ENCODE measurements around the gene ADGRF5.

Gene ADGRF5, protein sequence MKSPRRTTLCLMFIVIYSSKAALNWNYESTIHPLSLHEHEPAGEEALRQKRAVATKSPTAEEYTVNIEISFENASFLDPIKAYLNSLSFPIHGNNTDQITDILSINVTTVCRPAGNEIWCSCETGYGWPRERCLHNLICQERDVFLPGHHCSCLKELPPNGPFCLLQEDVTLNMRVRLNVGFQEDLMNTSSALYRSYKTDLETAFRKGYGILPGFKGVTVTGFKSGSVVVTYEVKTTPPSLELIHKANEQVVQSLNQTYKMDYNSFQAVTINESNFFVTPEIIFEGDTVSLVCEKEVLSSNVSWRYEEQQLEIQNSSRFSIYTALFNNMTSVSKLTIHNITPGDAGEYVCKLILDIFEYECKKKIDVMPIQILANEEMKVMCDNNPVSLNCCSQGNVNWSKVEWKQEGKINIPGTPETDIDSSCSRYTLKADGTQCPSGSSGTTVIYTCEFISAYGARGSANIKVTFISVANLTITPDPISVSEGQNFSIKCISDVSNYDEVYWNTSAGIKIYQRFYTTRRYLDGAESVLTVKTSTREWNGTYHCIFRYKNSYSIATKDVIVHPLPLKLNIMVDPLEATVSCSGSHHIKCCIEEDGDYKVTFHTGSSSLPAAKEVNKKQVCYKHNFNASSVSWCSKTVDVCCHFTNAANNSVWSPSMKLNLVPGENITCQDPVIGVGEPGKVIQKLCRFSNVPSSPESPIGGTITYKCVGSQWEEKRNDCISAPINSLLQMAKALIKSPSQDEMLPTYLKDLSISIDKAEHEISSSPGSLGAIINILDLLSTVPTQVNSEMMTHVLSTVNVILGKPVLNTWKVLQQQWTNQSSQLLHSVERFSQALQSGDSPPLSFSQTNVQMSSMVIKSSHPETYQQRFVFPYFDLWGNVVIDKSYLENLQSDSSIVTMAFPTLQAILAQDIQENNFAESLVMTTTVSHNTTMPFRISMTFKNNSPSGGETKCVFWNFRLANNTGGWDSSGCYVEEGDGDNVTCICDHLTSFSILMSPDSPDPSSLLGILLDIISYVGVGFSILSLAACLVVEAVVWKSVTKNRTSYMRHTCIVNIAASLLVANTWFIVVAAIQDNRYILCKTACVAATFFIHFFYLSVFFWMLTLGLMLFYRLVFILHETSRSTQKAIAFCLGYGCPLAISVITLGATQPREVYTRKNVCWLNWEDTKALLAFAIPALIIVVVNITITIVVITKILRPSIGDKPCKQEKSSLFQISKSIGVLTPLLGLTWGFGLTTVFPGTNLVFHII (N-terminal part only)

DNA sequence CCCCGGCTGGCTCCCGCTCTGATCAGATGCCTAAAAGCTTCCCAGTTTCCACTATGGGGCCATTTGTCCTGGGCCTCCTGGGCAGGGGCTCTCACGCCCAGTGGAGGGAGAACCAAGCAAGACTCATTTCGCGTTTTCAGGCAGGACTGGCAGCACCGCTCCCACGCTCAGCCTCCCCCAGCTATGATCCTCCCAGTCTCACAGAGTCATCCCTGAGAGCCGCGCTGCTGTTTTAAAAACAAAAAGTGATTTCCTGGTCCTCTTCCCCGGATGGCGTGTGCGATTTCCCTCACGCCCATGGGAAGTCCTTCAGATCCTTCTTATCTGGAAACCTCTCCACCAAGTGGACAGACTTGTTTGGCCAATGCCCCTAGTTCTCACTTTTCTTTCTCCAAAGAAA lies at the start of gene ADGRF5:
Gene ADGRF5, minus strand, starts transcription at position 208 of the 400 bp plus-strand sequence. CDS start 15,176 bp downstream, outside the sequence.
- DNase-seq: no peak

DNA sequence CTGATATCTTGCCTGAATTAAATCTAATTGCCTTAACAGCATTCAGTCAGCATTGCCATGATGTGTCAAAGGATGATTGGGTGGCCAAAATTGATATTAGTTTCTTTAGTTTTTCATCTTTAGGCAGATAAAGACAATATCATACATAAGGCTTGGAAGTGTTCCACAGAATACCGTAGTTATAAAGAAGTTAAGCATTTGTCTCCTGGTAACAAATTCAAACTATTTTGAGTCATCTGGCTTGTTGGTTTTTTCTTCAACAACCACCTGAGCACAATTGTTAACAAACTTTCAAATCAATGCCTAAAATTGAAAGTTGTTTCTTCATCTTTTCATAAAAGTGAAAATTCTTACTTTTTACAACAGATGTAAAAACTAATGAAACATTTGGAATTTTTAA lies 47.5 kb upstream of the ADGRF5 start:
- no peak for DNase-seq

DNA sequence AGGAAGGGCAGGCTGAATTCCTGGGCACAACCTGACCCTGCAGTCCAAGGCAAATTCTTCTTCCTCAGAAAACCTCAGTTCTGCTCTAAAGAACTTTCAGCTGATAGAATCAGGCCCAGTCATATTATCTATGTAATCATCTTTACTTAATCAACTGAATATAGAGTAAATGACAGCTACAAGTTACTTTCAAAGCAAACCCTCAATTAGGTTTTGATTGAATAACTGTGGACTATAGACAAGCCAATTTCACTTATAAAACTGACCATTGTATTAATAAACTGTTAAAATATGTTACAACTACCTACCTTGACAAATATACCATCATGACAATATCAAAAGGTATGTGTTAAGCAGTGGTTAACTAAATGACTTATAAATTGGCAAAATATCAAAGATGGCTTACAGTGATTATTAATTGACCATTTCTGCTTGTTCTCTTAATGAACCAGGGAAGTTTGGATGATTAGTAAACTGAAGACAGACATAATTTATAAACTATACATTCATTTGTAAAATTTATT lies 46.1 kb upstream of the ADGRF5 start:
- no peak for DNase-seq

DNA sequence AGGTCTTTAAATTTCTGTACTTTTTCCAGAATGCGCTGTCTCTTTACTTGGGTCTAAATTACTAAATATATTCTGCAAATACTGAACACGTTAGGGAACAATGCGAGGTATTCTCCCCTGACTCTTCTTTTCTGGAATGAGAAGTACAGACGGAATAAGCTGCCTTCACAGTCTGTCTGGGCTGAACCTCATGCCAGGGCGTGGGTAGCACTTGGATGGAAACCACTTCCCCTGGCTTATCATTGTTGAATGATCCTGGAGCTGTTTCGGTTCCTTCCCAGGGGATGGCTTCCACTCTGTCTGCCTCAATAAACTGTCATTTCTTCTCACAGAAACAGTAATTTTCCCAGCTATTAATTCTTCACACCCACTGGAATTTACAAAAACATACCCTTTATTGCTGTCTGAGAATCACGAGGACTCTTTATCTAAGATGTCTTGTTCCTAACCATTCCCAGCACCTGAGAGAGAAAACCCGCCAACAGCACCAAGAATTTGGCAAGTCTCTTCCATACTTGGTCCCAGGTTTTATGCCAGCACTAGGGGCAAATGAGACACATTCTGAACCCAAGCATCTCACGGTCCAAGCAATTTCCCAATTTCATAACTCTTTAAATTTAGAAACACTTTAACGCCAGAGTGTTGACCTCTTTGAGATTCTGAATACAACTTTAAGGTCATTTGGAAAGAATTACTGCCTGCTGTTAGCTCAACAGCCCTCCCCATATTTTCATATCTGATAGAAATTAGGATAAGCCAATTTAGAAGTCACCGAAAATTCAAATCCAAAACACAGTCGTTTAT lies 43.2 kb upstream of the ADGRF5 start:
- DNase-seq: no peak

DNA sequence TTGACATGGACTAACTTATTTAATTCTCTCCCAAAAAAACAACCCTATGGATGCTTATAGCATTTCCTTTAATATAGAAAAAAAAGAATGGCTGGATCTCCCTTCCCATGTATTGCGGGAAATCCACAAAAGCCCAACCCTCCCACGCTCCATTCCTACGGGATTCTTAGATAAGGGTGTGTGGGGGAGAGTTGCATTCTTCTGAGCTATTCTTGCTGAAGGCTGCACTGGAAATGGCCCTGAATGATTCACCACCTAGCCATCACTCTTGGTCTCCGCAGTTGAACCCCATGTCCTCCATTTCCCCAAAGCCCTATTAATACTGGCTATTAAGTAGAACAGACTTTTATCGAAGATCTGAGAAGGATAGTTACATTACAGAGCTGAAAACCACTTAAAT lies 41.9 kb upstream of the ADGRF5 start:
- DNase-seq: no peak

DNA sequence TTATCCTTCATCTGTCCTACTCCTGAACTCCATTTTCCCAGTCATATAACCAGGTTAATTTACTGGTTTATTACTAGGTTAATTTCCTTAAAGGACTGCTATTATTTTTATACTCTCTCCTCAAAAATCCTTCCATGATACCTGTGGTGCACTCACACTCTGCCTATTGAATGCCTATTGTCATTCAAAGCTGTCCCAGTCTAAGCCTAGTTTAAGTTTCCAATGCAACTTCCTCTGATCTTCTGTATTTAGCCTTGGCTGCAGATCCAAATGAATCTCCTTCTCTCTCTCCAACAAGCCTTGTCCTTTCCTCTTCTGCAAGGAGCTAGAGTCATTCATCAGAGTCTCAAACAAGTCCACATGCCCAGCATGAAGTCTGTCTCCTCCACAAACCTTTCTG lies 41.3 kb upstream of the ADGRF5 start:
- no peak for DNase-seq

DNA sequence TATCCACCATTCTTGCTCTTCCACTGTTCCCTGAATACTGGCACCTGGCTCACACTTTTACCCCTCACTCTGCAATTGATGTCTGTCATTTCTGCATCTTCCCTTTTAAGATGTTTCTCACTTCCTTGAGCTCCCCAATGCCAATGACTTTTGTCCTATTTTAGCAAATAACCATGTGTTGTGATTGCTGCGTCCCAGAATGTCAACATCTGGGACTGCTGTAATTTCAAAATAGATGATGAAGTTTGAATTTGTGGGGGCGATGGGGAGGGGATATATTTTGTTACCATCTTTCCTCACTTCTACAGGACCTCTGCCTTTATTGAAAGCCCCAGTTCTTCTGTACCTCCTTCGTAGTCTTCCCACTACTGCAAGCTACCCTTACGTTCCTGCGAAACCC lies 40.0 kb upstream of the ADGRF5 start:
- no peak for DNase-seq

DNA sequence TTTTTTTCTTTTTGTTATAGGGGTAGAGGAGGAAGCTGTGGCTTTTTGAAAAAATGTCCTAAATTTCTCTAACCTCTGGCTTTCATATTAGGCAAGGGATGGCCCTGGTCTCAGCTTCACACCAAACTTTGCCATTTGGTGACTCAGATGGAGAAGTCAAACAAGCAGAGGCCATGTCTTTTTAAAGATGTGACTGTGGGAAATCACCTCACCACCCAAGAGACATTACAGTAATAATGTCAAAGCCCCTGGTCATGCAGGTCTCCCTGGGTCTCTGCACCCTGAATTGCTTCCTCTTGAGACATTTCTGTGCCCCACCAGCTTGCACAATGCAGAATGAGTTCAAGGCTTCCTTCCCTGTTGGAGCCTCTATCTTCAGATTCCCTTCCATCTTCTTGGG lies 39.5 kb upstream of the ADGRF5 start:
- no peak for DNase-seq

DNA sequence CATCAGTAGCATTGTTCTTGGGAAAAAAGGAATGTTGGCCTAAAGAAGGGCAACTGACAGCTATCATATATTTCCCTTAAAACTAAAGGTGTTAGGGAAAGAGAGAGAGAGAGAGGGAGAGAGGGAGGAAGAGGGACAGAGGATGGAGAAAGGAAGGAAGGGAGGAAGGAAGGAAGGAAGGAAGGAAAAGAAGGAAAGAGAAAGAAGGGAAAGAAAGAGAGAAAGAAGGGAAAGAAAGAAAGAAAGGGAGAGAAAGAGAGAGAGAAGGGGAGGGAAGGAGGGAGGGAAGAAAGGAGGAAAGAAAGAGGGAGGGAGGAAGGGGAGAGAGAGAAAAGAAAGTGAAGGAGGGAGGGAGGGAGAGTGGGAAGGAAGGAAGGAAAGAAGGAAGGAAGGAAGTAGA lies 37.7 kb upstream of the ADGRF5 start:
- no peak for DNase-seq

DNA sequence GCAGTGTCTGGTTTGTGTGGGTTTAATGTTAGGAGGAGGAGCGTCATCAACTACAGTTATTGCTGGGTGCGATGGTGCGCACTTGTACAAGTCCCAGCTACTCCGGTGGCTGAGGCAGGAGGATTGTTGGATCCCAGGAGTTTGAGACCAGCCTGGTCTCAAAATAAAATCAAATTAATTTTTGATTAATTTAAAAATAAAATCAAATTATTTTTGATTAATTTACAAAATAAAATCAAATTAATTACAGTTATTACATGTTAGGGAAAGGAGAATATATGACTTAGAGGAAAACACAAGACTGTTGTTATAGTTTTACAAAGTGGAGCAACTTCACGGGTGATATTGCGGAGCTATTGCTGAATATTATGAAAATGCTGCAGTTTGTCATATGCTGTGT lies 34.7 kb upstream of the ADGRF5 start:
- DNase-seq: no peak

DNA sequence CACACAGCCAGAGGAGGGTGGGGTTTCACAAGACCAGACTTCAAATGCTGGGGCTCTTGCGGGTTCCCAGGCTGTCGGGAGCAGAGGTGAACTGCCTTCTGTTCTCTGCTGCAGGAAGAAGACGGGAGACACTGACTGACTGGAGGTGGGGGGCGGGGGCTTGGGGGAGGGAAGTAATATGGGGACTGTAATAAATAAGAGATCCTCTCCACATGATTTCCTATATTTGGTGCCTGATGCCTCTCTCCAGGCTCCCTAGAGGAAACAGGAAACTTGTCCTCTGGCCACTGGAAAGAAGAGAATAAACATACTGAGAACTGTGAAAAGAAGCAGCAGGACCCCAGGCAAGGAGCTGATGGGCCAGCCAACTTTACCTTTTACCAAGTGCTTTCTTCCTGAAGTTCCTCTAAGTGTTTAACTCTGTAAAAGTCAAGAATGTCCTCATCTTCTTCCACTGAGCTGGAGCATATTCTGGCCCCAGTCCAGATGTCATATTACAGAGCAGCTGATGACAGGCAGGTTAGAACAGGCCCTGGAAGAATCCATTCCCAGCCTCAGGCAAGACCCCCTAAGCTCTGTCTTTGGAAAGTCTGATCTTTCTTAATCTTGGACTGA lies 33.2 kb upstream of the ADGRF5 start:
- no peak for DNase-seq

DNA sequence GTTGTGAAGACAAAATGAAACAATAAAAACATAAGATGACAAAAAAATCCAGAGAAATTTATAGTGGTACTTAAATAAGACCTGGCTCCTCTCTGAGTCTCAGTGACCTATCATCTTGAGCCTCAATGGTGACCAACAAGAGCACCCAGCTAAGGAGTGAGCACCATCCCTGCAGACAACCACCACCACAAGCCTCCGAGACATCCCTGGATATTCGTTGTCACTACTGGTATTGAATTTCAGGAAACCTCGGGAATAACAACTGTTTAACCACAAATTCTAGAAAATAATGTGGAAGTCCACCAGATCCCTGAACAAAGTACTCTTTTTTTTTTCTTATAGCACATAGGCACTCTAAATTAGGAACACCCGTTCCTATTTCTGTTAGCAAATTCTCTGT lies 32.2 kb upstream of the ADGRF5 start:
- no peak for DNase-seq

DNA sequence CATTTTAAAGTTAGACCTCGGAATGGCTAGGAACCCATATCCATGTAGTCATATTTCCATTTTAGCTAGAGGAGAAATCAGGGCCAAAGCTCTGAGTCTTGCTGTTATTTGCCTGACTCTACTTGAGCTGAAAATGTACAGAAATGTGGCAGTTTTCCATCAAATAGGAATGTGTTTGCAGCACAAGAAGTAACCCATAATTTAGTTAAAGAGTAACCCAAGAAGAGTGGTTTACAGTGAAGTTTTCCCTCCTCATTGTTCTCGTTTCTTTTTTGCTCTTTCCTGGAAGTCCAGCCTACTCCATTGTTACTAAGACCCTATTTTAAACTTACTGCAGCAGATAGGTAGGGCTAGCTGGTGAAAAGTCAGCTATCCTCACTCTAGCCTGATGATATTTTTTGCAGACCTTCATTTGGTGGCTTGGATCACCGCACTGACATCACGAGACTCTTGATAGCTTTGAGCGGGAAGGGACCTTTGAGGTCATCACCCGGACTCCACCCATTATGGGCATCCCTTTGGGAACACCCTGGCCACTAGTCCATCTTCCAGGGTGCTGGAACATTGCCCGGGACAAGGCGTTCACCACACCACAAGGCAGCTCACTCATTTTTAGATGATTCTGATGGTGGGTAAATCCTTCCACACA lies 28.0 kb upstream of the ADGRF5 start:
- no peak for DNase-seq

DNA sequence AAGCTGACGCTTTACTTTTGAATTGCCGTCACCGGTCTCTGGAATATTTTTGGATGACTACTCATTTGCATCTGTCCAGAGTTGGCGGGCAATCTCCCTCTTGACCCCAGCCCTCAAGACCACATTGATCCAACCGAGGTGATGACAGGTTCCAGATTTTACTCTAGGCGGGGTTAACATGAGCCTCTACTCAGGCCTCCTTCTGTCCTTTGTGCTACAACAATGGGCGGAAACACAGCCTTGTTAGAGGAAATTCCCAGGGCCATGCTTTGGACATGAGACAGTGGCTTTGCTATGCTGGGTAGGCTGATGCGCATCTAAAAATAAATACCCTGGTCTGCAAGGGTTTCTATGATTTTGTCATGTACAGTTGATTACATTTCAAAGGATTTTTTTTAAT lies 27.0 kb upstream of the ADGRF5 start:
- DNase-seq: no peak

DNA sequence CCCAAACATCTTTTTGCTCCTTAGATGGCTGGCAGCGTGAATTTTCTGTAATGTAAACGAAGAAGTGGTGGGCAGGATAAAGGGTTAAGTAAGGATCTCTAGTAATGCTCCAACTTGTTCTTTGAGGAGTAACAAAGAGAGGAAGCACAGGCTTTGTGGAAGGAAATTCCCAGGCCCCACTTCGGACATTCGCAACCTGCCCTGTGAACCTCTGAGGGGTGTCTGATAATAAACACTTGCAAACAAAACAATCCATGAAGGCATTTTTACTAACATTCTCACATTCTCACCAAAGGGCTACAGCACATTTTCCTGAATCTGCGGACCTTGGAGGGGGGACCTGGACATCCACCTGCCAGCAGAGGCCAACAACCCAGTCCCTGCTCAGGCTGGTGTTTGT lies 25.8 kb upstream of the ADGRF5 start:
- DNase-seq: no peak

DNA sequence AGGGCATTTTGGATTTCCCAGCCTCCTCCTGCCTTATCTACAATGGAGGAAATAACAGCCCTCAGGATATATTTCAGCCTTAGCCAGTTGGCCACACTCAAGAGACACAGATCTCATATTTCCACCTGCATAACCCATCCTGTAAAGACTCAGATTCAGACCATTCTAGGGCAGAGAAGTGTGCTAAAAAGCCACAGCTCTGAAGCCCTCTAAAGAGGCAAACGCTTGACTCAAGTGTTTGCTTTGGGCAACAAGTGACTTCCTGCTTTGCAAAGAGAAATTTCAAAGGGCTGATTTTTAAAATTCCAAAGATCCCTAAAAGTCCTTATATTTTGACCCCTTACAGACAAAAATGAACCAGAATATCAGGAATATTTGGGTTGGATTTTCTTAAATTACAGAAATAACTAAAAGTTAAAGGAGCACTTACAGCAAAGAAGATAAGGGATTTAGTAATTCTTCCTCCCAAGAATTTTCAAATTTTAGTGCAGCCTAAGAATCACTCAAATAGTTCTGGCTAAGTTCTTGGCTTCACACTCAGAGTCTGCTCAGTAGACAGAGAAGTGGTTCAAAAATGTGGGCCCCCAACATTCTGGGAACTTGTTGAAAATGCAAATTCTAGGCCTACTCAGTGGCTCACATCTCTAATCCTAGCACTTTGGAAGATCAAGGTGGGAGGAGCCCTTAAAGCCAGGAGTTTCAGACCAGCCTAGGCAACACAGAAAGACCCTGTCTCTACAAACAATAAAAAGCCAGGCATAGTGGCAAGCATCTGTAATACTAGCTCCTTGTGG lies 18.9 kb upstream of the ADGRF5 start:
- DNase-seq: no peak

DNA sequence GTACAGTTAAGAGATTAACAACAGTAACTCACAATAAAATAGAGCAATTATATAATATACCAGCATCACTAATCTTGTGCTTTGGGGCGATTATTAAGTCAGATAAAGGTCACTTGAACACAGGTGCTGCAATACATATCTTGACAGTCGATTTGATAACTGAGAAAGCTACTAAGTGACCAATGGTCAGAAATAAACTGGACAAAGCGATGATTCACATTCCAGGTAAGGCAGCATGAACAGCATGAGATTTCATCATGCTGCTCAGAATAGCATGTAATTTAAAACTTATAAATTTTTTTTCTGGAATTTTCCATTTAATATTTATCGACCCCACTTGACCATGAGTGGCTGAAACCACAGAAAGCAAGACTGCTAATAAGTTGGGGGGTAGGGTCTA lies 15.9 kb upstream of the ADGRF5 start:
- DNase-seq: no peak

DNA sequence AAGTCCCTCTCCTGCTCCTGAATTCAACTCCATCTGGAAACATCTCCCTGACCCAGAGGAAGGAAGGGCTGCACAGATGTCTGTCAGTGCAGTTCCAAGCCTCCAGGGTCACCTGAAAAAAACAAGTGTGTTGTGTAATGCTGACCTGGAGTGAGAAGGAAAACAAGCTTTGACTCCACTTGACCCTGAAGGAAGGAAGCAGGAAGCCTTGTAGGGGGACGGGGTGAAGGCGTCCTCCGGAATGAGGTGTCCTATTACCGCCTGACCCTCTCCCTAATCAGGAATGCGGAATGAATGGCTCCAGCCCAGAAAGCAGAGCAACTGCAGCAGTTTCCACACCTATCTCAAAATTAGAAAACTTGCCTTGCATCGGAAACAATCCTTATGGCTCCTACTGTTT lies 13.9 kb upstream of the ADGRF5 start:
- DNase-seq: no peak

DNA sequence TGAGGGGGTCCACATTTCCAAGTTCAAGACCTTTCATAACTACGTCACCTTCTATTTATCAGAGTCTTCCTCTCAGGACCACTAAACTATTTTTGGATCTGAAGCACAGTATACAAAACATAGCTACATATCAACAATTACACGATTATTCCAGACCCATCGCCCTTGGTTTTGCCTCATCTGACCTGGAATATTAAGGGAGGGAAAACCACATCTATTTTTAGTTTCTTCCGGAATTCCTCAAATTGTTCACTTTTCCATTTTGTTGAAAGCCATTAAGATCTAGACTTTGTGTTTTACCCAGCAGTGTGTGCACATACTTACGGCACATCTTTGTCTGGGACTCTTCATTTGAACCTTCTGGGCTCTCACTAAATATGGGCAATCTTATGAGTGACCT lies 12.0 kb upstream of the ADGRF5 start:
- DNase-seq: no peak

DNA sequence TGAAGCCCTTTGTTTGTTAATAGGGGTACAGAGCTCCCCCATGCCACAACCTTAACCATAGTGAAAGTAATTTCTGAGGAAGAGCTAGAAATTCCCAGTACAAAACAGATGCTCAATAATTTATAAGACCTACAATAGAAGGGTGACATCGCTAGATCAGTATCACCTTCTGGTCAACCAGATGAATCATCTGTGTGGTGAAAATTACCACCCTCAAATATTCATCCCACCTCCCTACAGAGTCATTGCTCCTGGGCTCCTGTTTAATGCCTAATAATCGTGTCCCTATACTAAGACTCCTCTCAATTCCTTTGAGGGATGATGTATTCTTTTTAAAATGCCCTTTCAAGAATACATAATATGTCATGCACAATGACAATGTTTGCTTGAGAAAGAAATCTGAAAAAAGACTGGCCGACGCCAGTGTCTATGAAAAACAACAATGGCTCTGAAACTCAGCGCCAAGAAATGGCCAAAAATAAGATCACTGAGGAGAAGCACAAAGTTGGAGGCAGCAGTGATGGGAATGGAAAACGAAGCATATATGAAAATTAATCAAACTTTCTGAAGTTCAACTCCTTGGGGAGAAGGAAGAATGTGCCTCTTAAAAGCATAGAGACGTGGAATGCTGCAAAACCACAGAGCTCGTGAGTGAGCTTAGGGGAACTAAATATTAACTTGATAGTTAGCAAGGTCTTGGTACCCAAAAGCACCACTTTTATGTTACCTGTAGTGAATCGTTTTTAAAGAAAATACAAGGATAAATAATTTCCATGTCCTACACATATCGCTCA lies 11.0 kb upstream of the ADGRF5 start:
- DNase-seq: no peak

Data from activated CD4-positive, CD25-positive, alpha-beta regulatory T cell treated with anti-CD3 and anti-CD28 coated beads, Interleukin-2, amount 50 U/mL, for 72 hours (primary cell).